ENCODE measurements around the gene DCAF7.

Gene DCAF7

GRCh38 chr17:63549946-63550816 lies at the start of gene DCAF7:
TSS of gene DCAF7 (plus strand) at chr17:63550477. CDS start at chr17:63550678, 201 bp downstream.
- DNase-seq (ENCODE audit: low spot score), result peak; percentile 100

GRCh38 chr17:63500543-63501390 lies 49.5 kb upstream of the DCAF7 start:
- no peak for DNase-seq (ENCODE audit: low spot score)

DNA sequence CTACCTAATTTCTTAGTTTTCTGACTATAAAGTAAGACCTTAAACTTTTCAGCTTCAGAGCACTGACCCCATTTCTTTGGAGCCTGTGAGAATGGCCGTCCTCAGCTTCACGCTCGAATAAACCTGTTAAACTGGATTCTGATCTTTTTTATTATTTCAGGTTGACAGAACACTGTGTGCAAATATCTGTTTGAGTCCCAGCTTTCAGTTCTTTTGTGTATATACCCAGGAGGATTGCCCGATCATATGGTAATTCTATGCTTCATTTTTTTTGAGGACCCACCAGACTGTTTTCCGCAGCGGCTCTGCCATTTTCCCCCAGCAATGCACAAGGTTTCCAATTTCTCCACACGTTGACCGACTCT lies 47.0 kb upstream of the DCAF7 start:
- no peak for DNase-seq (ENCODE audit: low spot score)

DNA sequence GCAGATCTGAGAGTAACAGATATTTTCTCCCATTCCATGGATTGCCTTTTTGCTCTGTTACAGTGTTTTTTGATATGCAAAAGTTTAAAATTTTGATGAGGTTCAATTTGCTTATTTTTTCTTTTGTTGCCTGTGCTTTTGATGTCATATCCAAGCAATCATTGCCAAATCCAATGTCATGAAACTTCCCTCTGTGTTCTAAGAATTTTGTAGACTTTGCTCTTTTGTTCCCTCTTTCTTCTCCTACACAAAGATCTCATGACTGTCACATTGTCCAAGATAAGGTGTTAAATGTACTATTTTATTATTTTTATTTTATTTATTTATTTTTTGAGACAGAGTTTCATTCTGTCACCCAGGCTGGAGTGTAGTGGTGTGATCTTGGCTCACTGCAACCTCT lies 46.0 kb upstream of the DCAF7 start:
- no peak for DNase-seq (ENCODE audit: low spot score)

DNA sequence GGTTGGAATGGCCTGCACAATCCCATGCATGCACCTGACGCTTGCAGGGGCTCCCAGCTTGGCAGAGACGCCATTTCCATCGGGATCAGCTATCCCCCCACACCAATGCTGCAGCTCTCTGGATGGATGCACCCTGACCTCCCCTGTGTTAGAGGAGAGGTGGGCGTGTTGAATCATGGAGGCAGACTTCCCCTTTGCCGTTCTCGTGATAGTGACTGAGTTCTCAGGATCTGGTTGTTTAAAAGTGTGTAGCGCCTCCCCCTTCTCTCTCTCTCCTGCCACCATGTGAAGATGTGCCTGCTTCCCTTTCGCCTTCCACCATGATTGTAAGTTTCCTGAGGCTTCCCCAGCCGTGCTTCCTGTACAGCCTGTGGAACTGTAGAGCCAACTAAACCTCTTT lies 44.9 kb upstream of the DCAF7 start:
- no peak for DNase-seq (ENCODE audit: low spot score)

DNA sequence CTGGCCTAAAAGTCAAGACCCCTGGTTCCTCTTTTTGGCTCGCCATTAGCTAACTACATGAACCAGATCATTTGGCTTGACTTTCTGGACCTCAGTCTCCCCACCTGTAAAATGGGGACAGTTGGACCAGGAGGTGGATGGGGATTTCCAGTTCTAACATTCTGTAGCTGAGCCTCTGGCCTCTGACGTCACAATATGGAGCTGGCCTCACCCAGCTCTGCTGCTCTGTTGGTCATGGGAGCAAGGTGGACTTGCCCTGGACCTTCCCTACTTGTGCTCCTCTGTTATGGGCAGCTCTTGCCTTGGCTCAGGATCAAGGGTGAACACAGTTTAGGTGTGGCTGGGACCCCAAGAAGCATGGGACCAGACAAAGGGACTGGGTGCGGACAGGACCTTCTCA lies 43.6 kb upstream of the DCAF7 start:
- no peak for DNase-seq (ENCODE audit: low spot score)

GRCh38 chr17:63511331-63511730 lies 38.9 kb upstream of the DCAF7 start:
- DNase-seq (ENCODE audit: low spot score), result no peak

DNA sequence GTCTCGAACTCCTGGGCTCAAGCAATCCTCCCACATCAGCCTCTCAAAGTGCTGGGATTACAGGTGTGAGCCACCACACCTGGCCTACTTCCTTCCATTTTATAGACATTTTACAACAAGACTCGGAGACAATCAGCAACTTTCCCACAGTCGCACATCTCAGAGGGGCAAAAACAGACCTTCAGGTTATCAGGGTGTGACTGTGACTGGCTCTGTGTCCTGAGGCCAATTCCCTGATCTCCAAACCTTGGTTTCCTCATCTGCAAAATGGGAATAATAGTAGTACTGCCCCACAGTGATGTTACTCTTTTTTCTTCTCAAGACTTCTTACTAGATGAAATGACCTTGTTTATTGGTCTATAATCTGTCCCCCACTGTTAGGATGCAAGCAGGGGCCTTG lies 37.9 kb upstream of the DCAF7 start:
- no peak for DNase-seq (ENCODE audit: low spot score)

GRCh38 chr17:63512896-63513644 lies 37.2 kb upstream of the DCAF7 start:
- no peak for DNase-seq (ENCODE audit: low spot score)

DNA sequence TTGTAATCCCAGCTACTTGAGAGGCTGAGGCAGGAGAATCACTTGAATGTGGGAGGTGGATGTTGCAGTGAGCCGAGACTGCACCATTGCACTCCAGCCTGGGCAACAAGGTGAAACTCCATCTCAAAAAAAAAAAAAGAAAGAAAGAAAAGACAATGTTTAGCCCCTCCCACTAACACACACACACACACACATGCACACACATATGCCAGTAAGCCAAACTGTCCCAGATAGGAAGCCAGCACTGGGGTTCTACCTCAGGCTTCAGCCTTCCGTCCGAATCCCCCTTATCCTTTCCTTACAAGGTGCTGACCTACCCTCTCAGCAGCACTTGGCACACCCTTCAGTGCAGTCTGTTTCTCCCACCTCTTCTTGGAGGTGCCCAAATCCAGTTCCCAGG lies 35.8 kb upstream of the DCAF7 start:
- no peak for DNase-seq (ENCODE audit: low spot score)

DNA sequence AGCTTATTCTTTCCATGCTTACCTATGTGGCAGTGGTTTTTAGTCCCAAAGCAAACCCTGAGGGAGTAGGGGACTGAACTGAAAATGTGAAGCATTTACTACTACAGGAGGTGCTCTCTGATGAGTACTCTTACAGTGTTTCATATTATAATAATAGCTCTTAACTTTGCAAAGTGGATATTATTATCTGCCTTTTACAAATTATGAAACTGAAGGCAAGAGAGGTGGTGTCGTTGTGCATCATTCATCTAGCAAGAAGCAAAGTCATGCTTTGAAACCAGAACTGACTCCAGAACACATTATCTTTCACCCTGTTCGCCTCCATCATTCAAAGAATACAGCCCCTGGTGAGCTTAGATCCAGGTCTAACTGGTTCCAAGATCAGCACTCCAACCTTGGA lies 35.3 kb upstream of the DCAF7 start:
- no peak for DNase-seq (ENCODE audit: low spot score)

DNA sequence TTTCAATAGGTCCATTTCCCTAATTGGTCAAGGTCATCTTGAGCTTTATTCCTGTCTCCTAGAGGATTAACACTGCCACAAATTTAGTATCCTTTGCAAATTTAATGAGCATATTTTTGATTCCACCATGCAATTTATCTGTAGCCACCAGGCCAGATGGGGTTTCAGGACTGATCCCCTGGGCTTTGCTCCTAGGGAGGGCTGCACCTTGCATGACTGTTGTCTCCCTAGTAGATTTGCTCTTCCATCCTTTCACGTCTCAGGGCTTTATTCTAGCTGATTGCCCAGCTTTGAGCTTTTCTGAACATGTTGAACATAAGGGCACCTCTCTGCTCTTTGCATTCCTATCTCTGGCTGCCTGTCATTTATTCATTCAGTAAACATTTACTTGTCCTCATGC lies 34.9 kb upstream of the DCAF7 start:
- DNase-seq (ENCODE audit: low spot score), result no peak

DNA sequence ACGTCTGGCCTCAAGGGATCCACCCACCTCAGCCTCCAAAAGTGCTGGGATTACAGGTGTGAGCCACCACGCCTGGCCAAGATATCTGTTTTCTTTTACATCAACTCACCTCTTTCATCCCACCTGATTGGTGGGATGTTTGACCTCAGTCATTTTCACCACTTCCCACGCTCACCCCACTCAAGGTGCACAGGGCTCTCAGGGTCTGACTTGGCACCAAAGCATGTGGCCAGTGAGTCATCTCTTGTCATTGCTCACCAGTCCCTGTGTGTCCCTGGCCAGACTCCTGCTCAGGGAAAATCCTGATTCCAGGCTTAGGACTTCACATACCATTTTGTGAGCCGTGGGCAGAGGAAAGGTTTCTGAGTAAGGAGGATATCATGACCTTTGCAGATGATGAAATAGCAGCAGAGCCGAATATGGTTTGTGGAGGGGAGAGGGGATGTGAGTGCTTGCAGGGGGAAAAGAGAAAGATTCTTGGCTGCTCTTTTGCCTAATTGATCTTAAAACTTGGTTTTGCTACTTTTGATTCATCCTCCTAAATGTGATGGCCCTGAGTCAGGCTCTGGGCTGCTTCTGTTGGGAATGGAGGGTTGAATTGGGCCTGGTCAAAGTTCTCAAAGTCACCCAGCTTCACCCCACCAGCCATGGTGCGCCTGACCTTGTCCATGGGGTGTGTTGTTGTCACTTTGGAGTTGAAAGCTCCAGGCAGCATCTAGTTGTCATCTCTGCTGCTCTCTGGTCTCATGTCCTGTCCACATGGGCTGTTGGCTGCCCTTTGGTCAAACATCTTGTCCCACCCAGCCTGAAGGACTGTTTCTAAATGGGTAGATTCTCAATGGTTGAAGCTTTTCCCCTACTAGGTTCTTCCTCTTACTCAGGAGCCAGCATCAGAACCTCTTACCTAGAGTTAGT lies 33.1 kb upstream of the DCAF7 start:
- no peak for DNase-seq (ENCODE audit: low spot score)

DNA sequence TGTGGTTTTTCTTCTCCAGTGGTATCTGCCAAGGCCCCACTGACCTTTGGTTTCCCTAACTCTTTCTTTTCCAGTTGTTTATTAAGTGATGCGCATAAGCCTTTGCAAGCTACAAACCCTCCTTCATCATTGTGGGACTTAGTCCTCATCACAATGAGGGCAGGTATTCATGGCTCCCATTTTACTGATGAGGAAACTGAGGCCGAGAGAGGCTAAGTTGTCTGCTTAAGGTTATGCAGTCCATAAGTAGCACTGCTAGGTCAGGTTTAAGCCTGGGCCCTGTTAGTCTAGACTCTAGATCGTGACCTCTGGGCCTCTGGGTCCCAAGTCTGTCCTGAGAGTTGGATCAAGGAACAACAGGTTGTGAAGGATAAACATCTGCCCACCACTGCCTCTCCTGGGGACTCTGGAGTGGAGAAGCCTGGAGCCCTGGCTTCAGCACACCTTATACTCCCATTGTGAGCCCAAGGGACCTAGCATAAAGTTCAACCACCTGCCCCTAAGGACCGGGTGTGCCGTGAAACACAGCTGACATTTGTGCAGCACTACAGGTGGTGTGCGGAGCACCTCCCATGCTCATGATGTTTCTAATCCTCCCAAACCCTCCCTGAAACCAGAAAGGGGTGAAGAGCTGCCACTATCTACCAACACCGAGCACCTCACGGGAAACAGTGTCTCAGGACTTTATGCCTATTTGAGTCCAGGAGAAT lies 32.3 kb upstream of the DCAF7 start:
- DNase-seq (ENCODE audit: low spot score), result no peak

- no peak for DNase-seq (ENCODE audit: low spot score)
Observed at GRCh38 chr17:63519116-63519881, 31.0 kb upstream of the DCAF7 start.

GRCh38 chr17:63519972-63520882 lies 30.1 kb upstream of the DCAF7 start:
- DNase-seq (ENCODE audit: low spot score), result no peak

DNA sequence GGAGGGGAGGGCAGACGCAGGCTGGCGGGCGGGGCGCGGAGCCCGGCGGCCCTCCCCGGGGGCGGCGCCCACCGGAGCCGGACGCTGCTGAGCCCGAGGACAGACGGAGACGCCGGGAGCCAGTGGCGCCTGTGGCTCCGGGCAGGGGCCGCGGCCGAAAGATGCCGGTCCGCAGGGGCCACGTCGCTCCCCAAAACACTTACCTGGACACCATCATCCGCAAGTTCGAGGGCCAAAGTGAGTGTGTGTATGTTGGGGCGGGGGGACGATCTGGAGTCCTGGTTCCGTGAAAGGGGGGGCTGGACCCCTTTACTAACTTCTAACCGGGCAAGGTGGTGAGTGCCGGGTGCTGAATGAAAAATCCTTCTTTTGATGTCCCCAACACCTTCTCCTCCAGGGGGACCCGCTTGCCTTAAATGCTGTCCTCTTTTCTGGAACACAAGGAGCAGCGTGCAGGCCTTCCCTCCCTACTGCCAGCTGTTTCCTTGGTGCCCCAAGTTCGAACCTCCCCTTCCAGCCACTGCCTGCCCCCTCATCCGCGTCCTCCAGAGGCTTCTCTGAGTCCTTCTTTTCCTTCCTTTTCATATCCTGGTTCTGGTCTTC lies 26.9 kb upstream of the DCAF7 start, which contains the start of gene KCNH6:
Gene KCNH6, plus strand, starts transcription at position 106 of the 603 bp plus-strand sequence. Its CDS starts 56 bp downstream, at position 162.
- no peak for DNase-seq (ENCODE audit: low spot score)

DNA sequence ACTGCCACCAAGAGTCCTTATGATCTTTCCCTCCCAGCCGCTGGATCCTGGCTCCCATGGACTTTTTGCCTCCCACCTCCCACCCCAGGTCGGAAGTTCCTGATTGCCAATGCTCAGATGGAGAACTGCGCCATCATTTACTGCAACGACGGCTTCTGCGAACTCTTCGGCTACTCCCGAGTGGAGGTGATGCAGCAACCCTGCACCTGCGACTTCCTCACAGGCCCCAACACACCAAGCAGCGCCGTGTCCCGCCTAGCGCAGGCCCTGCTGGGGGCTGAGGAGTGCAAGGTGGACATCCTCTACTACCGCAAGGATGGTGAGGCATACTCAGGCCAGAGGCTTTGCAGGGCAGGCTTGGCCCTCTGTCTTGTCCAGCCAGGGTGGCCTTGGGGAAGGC lies 26.2 kb upstream of the DCAF7 start:
- no peak for DNase-seq (ENCODE audit: low spot score)

All from Ammon's horn (tissue), 1 donor.